GM12864 (cell line): ENCODE measurements around the gene CD69.

Experiments
- DNase-seq: peaks from one replicate; pipeline ENCODE4 v3.0.0-alpha.2; 2011; ENCODE audit warnings: low read depth
- H3K4me3 ChIP-seq: 2 replicates; pipeline ENCODE4 v1.5.1; 2011; ENCODE audit warnings: mild to moderate bottlenecking, low read depth, low read length, control low read depth
- CTCF ChIP-seq: IDR thresholded peaks from 2 replicates; pipeline ENCODE4 v1.5.1; 2011; ENCODE audit warnings: low read depth, mild to moderate bottlenecking, moderate library complexity, low read length, control low read depth, inconsistent platforms; ENCODE audit errors: missing control alignments

CD69 gene

GRCh38 chr12:9736936-9737705 lies 23.6 kb downstream of the CD69 start:
- no peak for DNase-seq
- no peak for TF ChIP-seq CTCF
- H3K4me3 ChIP-seq, result no peak overlapping the region

- DNase-seq, result no peak
- H3K4me3 ChIP-seq, result no peak overlapping the region
- TF ChIP-seq CTCF, result no peak
Observed at GRCh38 chr12:9735601-9736000, 25.1 kb downstream of the CD69 start.

GRCh38 chr12:9732921-9733461 lies 27.7 kb downstream of the CD69 start, which contains the start of gene CLECL1:
Gene CLECL1, minus strand, starts transcription at chr12:9733097.
- peak; percentile 57 for DNase-seq
- peak within 1 kb of the TSS; percentile 47 for H3K4me3 ChIP-seq
- no peak for TF ChIP-seq CTCF

GRCh38 chr12:9731797-9732196 lies 28.9 kb downstream of the CD69 start:
- no peak for DNase-seq
- peak overlapping the region; percentile 47 for H3K4me3 ChIP-seq
- no peak for TF ChIP-seq CTCF

- TF ChIP-seq CTCF, result no peak
- H3K4me3 ChIP-seq, result peak overlapping the region; percentile 47
- DNase-seq, result no peak
Observed at GRCh38 chr12:9731393-9731792, 29.3 kb downstream of the CD69 start.

GRCh38 chr12:9730591-9730990 lies 30.1 kb downstream of the CD69 start:
- no peak for DNase-seq
- peak overlapping the region; percentile 47 for H3K4me3 ChIP-seq
- TF ChIP-seq CTCF, result no peak
